K562 (cell line): ENCODE results near the gene FDX2. TPM values are rescaled to one million over a fixed set of nuclear protein-coding genes. Genes with fewer than 3 reads are reported as not detected.

ENCODE experiments used
- polyA plus RNA-seq, 8 experiments: library from polyadenylated mRNA; depleted of rRNA in 4 of 8; stranded (reverse) in 5 of 8; unstranded in 3 of 8; fragments of >200 nt; fragmentation: Nextera tagmentation in 2 of 8; fragmentation: Illumina TruSeq in 1 of 8; extraction: Ambion mirVana in 2 of 8; extraction: Trizol in 1 of 8; gene quantifications; 2 replicates each; pipeline versions ENCODE4 v1.2.1 to v1.2.3, GENCODE V29; 2011 to 2014; ENCODE audit warnings: inconsistent platforms in 1 of 8, missing spikeins in 1 of 8
- total RNA-seq, 7 experiments: library from RNA; depleted of rRNA in 6 of 7; stranded (reverse); fragments of >200 nt in 6 of 7; fragmentation: Illumina TruSeq in 2 of 7; extraction: Trizol in 2 of 7; gene quantifications; 2 replicates each; pipeline versions ENCODE4 v1.2.1 to v1.2.3, GENCODE V29; 2011 to 2021; ENCODE audit warnings: low replicate concordance in 1 of 7
- TF ChIP-seq, protein P1 (sequence below): fragments of 450-650 bp; IDR thresholded peaks from 2 replicates; pipeline ENCODE4 v1.6.1; 2016; ENCODE audit warnings: mild to moderate bottlenecking, moderate library complexity

FDX2 gene
- total and polyA plus RNA-seq, 9 of the 15 experiments (the other 6 are each of a cell fraction or from before 2014, with no cell fraction given), result 2.5 to 49.8 (median 29.7) TPM

DNA sequence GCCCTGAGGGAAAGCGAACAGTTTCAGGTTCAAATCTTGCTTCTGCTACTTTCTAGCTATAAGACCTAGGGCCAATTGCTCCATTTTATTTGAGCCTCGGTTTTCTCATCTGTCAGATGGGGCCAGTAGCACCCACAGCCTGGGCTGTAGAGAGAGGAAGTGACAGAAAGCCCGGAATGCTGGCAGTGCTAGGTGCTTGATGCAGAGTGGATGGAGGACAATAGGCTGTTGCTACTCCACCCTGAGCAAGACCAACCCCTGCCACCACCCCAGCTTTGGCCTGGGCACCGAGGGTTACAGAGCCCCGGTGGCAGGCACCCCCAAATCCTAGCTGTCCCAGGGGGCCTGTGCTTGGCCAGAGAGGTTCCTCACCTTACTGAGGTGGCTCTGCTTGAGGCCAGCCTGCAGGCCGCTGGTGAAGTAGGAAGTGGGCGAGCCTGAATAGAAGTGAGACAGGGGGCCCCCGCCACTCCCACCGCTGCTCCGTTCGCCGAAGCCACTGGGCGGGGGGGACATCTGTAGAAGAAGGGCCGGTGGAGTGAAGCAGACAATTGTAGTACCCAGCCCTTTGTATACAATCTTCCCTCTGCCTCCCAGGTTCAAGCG, 2.1 kb upstream of the FDX2 start (continued):
- TF ChIP-seq, protein P1, sequence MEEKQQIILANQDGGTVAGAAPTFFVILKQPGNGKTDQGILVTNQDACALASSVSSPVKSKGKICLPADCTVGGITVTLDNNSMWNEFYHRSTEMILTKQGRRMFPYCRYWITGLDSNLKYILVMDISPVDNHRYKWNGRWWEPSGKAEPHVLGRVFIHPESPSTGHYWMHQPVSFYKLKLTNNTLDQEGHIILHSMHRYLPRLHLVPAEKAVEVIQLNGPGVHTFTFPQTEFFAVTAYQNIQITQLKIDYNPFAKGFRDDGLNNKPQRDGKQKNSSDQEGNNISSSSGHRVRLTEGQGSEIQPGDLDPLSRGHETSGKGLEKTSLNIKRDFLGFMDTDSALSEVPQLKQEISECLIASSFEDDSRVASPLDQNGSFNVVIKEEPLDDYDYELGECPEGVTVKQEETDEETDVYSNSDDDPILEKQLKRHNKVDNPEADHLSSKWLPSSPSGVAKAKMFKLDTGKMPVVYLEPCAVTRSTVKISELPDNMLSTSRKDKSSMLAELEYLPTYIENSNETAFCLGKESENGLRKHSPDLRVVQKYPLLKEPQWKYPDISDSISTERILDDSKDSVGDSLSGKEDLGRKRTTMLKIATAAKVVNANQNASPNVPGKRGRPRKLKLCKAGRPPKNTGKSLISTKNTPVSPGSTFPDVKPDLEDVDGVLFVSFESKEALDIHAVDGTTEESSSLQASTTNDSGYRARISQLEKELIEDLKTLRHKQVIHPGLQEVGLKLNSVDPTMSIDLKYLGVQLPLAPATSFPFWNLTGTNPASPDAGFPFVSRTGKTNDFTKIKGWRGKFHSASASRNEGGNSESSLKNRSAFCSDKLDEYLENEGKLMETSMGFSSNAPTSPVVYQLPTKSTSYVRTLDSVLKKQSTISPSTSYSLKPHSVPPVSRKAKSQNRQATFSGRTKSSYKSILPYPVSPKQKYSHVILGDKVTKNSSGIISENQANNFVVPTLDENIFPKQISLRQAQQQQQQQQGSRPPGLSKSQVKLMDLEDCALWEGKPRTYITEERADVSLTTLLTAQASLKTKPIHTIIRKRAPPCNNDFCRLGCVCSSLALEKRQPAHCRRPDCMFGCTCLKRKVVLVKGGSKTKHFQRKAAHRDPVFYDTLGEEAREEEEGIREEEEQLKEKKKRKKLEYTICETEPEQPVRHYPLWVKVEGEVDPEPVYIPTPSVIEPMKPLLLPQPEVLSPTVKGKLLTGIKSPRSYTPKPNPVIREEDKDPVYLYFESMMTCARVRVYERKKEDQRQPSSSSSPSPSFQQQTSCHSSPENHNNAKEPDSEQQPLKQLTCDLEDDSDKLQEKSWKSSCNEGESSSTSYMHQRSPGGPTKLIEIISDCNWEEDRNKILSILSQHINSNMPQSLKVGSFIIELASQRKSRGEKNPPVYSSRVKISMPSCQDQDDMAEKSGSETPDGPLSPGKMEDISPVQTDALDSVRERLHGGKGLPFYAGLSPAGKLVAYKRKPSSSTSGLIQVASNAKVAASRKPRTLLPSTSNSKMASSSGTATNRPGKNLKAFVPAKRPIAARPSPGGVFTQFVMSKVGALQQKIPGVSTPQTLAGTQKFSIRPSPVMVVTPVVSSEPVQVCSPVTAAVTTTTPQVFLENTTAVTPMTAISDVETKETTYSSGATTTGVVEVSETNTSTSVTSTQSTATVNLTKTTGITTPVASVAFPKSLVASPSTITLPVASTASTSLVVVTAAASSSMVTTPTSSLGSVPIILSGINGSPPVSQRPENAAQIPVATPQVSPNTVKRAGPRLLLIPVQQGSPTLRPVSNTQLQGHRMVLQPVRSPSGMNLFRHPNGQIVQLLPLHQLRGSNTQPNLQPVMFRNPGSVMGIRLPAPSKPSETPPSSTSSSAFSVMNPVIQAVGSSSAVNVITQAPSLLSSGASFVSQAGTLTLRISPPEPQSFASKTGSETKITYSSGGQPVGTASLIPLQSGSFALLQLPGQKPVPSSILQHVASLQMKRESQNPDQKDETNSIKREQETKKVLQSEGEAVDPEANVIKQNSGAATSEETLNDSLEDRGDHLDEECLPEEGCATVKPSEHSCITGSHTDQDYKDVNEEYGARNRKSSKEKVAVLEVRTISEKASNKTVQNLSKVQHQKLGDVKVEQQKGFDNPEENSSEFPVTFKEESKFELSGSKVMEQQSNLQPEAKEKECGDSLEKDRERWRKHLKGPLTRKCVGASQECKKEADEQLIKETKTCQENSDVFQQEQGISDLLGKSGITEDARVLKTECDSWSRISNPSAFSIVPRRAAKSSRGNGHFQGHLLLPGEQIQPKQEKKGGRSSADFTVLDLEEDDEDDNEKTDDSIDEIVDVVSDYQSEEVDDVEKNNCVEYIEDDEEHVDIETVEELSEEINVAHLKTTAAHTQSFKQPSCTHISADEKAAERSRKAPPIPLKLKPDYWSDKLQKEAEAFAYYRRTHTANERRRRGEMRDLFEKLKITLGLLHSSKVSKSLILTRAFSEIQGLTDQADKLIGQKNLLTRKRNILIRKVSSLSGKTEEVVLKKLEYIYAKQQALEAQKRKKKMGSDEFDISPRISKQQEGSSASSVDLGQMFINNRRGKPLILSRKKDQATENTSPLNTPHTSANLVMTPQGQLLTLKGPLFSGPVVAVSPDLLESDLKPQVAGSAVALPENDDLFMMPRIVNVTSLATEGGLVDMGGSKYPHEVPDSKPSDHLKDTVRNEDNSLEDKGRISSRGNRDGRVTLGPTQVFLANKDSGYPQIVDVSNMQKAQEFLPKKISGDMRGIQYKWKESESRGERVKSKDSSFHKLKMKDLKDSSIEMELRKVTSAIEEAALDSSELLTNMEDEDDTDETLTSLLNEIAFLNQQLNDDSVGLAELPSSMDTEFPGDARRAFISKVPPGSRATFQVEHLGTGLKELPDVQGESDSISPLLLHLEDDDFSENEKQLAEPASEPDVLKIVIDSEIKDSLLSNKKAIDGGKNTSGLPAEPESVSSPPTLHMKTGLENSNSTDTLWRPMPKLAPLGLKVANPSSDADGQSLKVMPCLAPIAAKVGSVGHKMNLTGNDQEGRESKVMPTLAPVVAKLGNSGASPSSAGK, result no peak
